GM19467 (cell line): Measurements from ENCODE around the gene RPL27A.

Experiments
- ATAC-seq: cut with Tn5 transposase; IDR thresholded peaks from one replicate; pipeline ENCODE4 v1.9.1; 2021; ENCODE audit warnings: mild to moderate bottlenecking, moderate library complexity; ENCODE audit not compliant: unreplicated experiment

The RPL27A gene

GRCh38 chr11:8698917-8699441, 16.4 kb downstream of the RPL27A start:
- ATAC-seq, result no peak

DNA sequence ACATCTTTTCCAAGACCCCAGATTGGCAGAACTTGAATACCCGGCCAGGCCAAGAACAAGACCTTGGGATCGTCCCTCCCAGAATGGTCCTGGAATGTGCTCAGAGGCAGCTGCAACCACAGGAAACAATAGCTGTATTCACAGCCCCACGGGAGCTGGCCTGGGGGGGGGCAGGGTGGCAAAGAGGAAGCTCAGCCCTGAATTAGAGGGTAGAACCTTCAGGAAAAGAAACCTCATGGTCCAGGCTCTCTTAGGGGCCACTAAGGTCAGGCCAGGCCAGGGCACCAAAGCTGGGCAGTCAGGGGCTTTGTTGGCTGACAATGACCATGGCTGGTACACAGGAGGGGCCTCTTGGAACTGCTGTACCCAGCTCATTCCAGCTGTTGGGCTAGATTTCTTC, 17.3 kb downstream of the RPL27A start:
- no peak for ATAC-seq

DNA sequence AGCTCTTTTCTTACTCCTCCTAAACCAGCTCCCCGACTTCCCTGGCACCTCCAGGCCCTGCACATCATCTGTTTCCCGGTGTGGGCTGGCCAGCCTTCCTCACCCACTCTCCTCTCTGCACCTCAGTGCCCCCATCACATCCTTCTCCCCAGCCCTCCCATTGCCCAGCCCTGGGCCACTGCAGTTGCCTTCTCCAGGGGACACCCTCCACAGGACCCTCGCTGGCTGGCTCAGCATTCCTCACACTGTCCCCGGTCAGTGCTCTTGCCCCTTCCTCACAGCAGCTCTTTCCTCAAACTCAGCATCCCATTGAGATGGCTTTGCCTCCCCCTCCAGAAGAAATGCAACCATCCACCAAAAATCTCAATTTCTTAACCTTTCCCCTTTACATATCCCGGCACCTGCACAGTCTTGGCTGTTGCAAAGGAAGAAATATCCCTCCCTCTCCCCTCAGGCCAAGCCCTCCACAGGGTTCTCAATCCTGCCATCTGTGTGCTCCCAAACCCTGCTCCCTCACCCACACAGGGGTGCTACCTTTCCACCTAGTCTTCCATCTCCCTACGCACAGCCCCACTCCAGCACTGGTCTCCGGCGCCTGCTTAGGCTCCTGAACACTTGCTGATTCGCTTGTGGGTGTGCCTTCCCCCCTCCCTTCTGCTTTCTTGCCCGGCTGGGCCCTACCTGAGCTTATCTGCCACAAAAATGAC, 19.5 kb downstream of the RPL27A start:
- ATAC-seq, result no peak

DNA sequence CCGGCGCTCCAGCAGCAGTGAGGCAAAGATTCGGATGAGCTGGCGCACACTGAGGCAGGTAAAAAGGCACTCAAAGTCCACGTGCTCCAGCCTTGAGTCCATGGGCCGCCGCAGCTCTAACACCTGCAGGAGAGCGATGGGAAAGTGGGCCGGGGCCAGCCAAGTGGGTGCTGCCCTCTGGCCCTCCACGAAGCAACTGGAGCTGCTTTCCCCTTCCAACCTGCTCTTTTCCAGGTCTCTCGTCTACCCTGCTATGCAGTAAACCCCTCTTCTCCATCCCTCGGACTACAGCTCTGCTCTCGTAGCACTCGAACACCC, 20.0 kb downstream of the RPL27A start:
- no peak for ATAC-seq

GRCh38 chr11:8704136-8704535, 21.5 kb downstream of the RPL27A start:
- no peak for ATAC-seq

- ATAC-seq, result no peak
These were observed 22.6 kb downstream of the RPL27A start for GRCh38 chr11:8705146-8705545.

DNA sequence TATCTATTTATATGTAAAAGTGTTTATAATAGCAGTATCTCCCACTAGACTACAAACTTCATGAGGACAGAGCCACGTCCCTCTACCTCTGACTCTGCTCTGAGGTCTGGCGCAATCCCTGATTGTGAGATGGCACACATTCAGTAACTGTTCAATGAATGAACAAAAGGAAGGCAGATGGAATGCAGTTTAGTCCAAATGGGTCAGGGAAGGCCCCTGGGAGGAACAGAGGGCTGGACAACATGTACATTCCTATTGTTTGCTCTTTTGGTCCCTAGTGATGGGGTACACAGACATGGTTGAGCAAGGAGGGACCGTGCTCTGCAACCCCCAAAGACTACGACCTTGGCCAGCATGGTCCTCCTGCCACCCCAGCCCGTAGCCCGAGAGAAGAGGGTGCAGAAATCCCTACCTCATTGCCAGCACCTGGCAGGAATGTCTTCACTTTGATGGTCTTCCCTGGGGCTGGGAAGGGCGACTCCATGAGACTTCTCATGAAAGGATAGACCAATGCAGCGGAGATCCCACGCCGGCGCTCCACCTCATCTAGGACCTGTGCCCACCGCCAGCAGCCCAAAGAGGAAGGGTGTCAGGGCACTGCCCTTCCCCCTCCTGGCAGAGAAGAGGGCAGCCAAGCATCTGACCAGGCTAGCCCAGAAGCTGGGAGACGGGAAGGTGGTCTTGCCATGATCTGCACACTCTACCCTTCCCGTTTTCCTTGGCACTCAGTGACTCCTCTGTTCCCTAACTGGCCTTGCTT, 24.3 kb downstream of the RPL27A start:
- ATAC-seq, result no peak

- no peak for ATAC-seq
These were observed 25.1 kb downstream of the RPL27A start for GRCh38 chr11:8707541-8708191.

DNA sequence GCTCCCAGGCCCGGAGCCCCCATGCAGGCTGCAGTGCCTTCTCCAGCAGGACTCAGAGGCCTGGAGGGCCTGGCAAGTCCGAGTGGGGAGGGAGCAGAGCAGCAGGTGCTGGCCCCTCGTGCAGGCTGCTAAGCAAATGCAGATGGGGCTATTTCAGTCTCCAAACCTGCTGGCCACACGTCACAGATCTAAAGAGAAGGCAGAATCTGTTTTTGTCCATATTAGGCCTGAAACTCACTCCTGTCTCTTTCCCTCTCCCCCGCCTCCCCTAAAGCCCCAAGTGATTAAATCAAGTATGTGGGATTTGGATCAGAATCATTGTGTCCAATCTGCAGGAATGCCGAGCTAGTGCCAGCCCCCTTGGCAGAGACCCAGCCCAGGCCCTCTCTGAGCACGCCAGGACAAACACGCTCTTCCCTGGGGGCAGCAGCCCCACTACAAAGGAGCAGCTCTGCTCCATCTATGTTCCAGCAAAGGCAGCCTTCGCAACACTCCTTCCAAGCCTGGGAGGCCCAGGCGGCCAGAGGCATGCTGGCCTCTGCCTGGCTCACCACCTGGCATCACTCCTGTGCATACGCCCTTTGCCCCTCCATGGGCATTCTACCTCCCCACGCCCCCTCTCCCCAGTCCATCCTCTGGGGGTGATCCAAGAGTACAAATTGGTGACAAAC, 26.5 kb downstream of the RPL27A start:
- no peak for ATAC-seq

DNA sequence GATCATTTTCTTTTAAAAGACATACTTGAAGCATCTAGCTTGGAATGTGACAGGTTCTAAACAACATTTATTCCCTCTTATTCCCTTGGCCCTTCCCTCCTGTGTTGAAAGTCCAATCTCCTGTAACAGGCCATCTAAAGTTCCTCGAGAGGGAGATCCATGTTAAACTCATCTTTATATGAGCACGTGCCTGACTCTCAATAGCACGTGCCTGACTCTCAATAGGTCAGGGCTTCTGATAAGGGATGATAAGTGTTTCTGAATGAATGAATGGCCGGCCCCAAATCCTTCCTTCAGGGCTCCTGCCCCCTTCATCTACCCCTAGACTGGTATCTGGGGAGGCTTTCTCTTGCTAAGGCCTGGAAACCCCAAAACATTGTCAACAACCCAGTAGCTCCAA, 27.2 kb downstream of the RPL27A start:
- no peak for ATAC-seq

DNA sequence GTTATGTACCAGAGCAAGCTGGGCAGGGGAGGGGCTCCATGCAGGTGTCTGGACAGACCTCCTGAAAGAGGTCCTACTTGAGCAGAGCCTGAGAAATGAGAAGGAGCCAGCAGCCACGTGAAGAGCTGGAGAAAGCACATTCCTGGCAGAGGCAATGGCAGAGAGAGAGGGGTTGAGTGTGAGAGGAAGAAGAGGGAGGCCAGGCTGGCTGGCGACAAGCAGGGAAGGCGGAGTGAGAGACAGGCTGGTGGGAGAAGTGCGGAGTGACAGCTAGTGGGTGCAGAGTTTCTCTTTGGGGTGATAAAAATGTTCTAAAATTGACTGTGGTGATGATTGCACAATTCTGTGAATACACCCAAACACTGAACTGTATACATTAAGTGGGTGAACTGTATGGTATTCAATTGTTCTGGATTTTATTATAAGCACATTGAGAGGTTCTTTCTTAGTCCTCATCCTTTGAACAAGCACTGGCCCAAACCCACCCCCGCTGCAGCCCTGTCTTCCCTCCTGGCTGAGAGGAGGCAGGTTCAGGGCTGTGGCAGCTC, 29.4 kb downstream of the RPL27A start:
- ATAC-seq, result no peak

DNA sequence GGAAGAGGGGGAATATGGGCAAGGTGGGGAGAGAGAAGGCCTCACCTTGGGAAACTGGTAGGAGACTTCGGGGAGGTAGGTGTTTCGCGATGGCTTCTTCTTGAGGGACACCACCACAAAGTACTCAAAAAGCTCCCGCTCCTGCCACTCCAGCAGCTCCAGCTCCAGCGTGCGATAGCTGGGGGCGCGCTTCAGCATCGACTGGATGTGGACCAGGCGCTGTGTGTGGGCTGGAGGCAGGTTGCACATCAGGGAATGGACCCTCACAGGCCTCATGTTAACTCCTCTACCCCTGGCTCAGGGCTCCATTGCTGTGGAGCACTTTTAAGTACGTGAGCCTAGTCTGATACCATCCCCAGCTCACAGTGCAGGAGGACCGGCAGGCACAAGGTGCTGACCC, 29.9 kb downstream of the RPL27A start:
- ATAC-seq, result no peak

DNA sequence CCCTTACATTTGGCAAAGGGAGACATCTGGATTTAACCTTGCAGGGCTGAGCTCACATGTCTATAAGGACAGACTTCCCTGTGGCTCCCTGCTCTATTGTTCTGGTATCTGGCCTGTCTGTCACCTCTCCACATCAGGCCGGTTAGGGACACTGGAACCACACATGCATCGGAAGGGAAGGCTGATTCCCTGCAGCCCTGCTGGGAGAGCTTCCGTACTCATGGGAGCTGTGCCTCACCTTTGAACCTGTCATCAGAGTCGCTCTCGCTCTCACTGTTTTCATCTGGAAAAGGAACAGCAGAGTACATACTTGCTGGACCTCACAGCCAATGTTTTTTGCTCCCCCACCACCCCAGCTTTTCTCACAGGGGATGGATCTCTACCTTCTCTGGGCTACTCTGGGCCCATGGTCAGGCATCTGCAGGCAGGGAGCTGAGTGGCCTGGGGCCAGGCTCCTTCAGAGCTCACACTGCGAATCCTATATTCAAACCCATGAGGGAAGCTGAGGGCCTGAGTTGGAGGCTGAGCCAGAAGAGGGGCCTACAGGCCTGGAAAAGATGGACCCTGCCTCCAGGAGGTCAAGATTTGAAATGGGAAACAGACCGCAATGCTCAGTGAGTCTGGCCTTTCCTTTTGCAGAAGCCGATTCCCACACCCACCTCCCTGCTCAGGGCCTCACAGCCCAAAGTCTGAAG, 31.3 kb downstream of the RPL27A start:
- no peak for ATAC-seq

DNA sequence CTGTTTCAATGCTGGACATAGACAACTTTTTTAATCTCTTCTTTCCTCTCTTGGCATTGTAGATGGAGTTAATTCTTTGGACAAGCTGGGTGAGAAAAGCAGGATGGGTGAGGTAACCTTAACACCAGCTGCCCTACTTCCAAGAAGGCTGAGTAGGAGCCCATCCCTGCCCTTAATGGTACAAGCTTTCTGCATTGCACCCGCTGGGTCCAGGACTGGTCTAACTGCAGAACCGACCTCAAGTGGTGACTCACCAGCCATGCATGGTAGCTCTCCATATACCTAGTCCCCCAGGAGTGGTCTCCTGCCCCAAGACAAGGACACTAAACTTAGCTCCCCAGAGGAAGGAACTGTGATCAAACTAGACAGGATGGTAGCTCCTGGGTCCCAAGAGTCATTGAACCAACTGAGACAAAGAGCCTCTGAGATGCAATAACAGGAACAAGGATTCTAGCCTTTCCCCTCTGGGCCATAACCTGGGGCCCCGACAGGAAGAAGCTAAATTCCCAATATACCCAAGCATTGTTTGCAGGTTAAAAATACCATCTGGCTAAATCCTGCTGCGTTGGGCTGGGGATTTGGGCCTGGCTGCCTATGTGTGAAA, 32.1 kb downstream of the RPL27A start:
- no peak for ATAC-seq

GRCh38 chr11:8715501-8715900, 32.9 kb downstream of the RPL27A start:
- ATAC-seq, result no peak

DNA sequence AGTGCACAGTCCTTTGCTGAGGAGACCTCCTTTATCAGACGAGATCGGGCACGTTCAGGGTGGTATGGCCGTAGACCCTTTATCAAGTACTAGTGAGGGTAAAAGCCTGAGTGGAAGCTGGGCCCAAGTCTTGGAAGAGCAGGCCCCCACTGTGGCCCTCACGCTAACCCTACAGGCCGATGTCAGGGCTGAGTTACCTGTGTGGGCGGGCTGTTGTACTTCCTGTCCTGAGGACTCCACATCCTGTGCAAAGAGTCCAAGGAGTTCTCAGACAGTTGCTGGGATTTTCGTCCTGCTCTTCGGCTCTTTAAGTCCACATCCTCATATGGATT, 34.9 kb downstream of the RPL27A start:
- no peak for ATAC-seq

DNA sequence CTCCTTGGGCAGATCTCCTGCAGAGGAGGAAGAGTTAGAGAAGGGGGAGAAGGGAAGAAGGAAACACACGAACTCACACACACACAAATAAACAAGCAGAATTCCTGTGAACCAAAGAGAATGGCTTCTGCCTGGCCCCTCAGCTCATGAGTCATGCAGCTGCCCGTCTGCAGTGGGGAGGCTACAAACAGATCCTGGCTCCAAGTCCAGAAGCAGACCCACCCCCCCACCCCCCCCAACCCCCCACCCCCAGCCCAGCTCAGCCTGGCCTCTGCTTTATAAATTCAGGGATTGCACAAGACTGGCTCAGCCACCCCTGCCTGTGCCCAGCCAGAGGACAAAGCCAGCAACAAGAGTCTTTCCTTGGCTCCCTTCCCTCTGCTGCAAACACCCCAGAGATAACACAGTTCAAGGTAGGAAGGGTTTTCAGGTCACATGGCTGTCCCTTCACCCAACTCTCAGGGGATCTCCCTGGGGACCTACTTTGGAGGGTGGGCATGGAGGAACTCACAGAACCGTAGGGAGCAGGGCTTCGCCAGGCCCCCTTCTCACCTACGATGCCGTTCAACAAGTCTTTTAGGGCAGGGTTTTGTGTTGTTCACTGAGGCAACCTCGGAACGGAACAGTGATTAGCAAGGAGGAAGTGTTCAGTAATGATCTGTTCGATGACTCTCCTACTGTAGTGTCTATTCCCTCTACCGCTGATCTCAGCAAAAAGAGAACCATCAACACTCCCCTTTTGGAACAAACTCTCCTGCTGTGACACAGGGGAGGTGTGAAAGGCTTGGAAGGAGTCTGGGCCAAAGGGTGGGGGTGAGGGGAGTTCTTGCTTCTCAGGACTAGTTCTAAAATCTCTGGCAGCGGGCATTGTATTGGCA, 35.5 kb downstream of the RPL27A start:
- no peak for ATAC-seq

GRCh38 chr11:8719211-8719649, 36.6 kb downstream of the RPL27A start:
- ATAC-seq, result no peak

DNA sequence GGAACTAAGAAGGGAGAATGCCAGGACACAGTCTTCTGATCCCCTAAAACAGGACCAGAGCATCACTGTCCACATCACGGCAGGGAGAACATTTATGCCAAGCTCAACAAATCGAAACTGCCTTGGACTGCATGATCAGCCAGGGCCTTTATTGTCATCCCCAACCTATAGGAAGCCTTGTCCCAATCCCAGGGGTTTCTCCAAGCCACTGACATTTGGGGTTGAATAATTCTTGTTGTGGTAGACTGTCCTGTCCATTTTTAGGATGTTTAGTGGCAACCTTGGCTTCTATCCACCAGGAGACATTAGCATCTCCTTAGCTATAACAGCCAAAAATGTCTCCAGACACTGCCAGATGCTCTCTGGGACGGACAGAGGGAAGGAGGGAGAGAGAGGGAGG, 37.1 kb downstream of the RPL27A start:
- no peak for ATAC-seq
